HG02943 (cell line): ENCODE measurements around the gene PTGFR.

ENCODE experiments used
- ATAC-seq: cut with Tn5 transposase; IDR thresholded peaks from one replicate; pipeline ENCODE4 v1.9.1; 2021; ENCODE audit warnings: mild to moderate bottlenecking, low read depth, moderate library complexity; ENCODE audit not compliant: unreplicated experiment

Gene PTGFR

DNA sequence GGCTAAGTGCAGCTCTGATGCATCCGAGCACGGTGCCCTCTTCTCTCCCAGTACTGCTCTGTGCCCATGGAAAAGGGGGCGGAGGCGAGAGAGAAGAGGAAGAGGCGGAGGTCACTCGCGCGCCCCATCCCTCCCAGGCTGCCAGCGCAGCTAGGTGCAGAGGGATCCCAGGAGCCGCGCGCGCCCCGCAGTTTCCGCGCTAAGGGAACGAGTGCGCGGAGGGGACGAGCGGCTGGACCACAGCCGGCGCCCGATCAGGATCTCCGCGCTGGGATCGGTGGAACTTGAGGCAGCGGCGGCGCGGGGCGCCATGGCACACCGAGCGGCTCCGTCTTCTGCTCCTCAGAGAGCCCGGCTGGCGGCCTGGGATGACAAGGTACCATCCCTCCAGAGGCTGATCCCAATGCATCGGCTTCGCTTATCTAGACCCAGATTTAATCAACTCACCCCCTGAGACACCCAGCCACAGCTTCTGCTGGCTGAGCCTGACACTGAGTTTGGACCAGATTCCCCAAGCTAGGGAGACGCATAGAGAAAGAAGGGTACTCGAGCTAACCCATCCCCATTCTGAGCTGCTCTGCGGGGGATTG lies at the start of gene PTGFR:
PTGFR (plus strand) TSS at position 114 of the 590 bp plus-strand sequence. CDS start 1,770 bp downstream, outside the sequence.
- ATAC-seq: no peak

- no peak for ATAC-seq
These were observed 48.9 kb upstream of the PTGFR start for GRCh38 chr1:78441921-78442320.

DNA sequence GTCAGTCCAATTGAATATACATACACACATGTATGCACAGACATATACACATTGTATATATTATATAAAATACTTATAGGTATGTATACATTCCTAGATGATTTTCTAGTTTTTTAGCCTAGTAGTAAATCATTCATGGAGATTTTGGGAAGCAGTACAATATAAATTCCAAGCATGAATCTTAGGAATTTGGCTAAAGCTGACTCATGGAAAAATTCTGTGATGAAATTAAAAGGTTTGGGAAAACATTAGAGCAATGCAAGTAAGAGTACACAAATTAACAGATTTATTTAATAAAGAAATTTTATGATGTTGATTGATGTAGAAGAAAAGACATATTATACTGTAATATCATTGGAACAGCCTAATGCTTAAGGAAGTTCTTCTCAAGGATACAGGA lies 43.7 kb upstream of the PTGFR start:
- no peak for ATAC-seq

GRCh38 chr1:78464449-78464891 lies 26.3 kb upstream of the PTGFR start:
- ATAC-seq: no peak

DNA sequence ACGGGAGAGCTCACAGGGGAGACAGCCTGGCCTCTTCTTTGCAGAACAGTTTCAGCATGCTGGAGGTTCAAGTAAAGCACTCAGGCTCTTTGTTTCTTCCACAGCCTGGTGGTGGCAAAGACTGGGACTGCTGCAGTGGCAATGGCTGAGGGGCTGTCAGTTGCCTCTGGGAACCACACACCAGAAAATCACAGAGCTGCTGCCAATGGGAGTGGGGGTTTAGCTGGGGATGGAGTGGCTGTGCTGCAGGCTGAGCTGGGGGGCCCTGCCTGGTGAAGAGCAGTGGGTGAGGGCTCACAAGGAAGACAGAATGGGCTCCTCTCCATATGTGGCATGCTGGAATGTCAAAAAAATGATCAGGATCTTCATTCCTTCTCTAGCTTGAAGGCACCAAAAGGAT lies 25.6 kb upstream of the PTGFR start:
- ATAC-seq: no peak

DNA sequence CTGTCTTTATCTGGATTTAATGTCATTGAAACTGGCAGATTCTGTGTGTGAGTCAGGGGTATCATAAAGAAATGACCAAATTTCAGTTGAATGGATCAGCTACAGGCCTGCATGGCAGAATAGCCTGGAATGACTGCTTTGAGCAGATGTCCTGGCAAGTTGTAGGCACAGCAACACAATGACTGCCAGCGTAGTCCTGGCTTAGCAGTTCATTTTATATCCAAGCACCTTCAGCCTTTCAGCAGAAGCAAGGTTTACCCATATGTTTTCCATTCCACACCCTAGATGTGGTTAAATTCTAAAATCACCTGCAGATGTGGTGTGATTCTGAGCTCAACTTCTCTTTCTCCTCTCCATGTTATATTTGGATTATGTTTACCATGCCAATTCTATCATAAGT lies 22.3 kb upstream of the PTGFR start:
- ATAC-seq: no peak

- no peak for ATAC-seq
These were observed 21.2 kb upstream of the PTGFR start for GRCh38 chr1:78469576-78469975.

GRCh38 chr1:78471890-78472620 lies 18.7 kb upstream of the PTGFR start:
- ATAC-seq: no peak

- ATAC-seq: no peak
These were observed 17.8 kb upstream of the PTGFR start for GRCh38 chr1:78472851-78473496.

- no peak for ATAC-seq
These were observed 16.7 kb upstream of the PTGFR start for GRCh38 chr1:78474092-78474491.

GRCh38 chr1:78475888-78476610 lies 14.7 kb upstream of the PTGFR start:
- no peak for ATAC-seq

- ATAC-seq: no peak
These were observed 6.9 kb upstream of the PTGFR start for GRCh38 chr1:78483903-78484302.

GRCh38 chr1:78491451-78492071 lies 787 bp downstream of the PTGFR start:
- ATAC-seq: no peak

DNA sequence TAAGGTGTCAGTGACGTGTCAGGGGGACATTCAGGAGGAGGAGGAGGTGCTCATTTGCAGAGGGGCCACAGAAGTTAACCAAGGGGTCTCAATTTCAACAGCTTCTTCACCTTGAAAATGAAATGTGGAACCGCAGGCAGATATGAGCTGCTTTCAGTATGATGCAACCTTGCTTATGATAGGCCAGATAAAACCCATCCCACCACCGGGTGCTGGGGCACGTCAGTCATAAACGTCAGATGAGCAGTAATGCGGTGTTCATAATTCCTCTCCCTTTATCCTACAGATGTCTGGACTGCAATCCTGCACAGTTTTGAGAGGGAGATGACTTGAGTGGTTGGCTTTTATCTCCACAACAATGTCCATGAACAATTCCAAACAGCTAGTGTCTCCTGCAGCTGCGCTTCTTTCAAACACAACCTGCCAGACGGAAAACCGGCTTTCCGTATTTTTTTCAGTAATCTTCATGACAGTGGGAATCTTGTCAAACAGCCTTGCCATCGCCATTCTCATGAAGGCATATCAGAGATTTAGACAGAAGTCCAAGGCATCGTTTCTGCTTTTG lies 1.7 kb downstream of the PTGFR start:
- no peak for ATAC-seq

- ATAC-seq: no peak
These were observed 2.7 kb downstream of the PTGFR start for GRCh38 chr1:78493451-78493850.

DNA sequence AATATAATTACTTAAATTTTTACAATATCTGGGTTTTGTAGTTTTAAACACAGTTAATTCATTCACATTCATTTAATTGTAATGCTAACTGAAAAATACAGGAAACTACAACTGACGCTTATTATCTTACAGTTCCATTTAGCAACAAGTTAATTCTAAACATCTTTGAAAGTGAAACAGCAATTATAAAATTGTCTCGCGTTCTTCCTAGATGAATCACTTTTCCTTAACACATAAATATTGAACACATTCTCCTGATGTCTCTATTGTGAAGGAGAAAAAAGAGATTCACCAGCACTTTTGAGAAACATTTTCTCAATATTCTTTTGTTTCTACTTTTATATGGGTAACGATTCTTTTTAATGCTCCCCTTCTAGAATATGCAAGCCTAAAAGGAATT lies 6.4 kb downstream of the PTGFR start:
- ATAC-seq: no peak

- no peak for ATAC-seq
These were observed 9.8 kb downstream of the PTGFR start for GRCh38 chr1:78500529-78500928.

DNA sequence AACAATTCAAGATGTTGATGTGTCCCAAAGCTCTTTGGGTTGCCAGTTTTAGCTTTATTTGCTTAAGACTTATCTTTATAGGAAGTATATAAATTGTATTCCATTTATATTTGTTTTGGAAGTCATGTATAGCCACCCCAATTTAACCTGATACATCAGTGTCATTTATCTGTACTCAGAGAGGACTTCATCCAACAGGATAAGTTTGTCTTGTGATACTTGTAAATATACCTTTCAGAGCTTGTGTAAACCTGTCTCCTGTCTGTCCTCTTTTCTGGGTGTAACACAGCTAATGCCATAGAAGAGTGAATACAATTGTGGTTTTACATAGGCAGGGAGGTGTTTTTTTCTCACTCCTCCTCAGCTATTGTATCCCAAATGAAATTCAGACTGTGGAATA lies 10.4 kb downstream of the PTGFR start:
- no peak for ATAC-seq

DNA sequence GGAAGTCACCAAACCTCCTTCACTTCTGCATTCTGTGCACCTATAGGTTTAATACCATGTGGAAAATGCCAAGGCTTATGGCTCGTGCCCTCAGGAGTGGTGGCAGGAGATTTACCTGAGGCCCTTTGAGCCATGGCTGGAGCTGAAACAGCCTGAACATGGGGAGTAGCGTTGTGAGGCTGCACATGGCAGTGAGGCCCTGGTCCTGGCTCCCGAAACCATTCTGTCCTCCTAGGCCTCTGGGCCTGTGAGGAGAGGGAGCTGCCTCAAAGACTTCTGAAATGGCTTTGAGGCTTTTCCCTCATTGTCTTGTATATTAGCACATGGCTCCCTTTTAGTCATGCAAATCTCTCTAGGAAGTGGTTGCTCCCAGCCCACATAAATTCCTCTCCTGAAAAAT lies 20.6 kb downstream of the PTGFR start:
- ATAC-seq: no peak

- no peak for ATAC-seq
These were observed 25.9 kb downstream of the PTGFR start for GRCh38 chr1:78516716-78517115.
